ENCODE results near the gene MPP2.

Gene MPP2

GRCh38 chr17:43881181-43881580 lies 26.2 kb downstream of the MPP2 start:
- Histone ChIP-seq H3K9ac (ENCODE audit: low read length) (no peak overlapping the region), H3K79me2 (ENCODE audit: low read length) (no peaks in the 10 kb centered on the region), H4K20me1 (ENCODE audit: insufficient read depth, low read length) (no peaks in the 10 kb centered on the region), H3K36me3 (replicated peaks; ENCODE audit: low read depth, low read length) (no peaks in the 10 kb centered on the region), H2AFZ (ENCODE audit: low read depth, low read length) (no peak overlapping the region), H3K27ac (ENCODE audit: low read length) (no peak overlapping the region), H3K4me3 (ENCODE audit: low read length) (no peak overlapping the region), H3K4me1 (ENCODE audit: low read length) (no peaks in the 10 kb centered on the region), H3K27me3 (ENCODE audit: low read depth, low read length) (peaks cover 16% of the 10 kb centered on the region), H3K9me3 (ENCODE audit: insufficient read depth, low read length) (no peaks in the 10 kb centered on the region), H3K4me2 (ENCODE audit: low read length) (no peak overlapping the region)
- TF ChIP-seq EZH2phosphoT487 (IDR thresholded peaks at IDR 0.05; ENCODE audit: low read depth), result no peak
- no peak for TF ChIP-seq CTCF (IDR thresholded peaks at IDR 0.05; ENCODE audit: low read depth, low read length)

- TF ChIP-seq EZH2phosphoT487 (IDR thresholded peaks at IDR 0.05; ENCODE audit: low read depth) (no peak), CTCF (IDR thresholded peaks at IDR 0.05; ENCODE audit: low read depth, low read length) (peak; percentile 74)
- H3K4me2 ChIP-seq (ENCODE audit: low read length), result no peak overlapping the region
- H3K79me2 ChIP-seq (ENCODE audit: low read length), result no peaks in the 10 kb centered on the region
- H2AFZ ChIP-seq (ENCODE audit: low read depth, low read length), result no peak overlapping the region
- H3K36me3 ChIP-seq (replicated peaks; ENCODE audit: low read depth, low read length), result no peaks in the 10 kb centered on the region
- no peak overlapping the region for H3K9ac ChIP-seq (ENCODE audit: low read length)
- peaks cover 13% of the 10 kb centered on the region for H3K27me3 ChIP-seq (ENCODE audit: low read depth, low read length)
- H3K4me3 ChIP-seq (ENCODE audit: low read length), result no peak overlapping the region
- H3K9me3 ChIP-seq (ENCODE audit: insufficient read depth, low read length), result no peaks in the 10 kb centered on the region
- H3K4me1 ChIP-seq (ENCODE audit: low read length), result no peaks in the 10 kb centered on the region
- no peaks in the 10 kb centered on the region for H4K20me1 ChIP-seq (ENCODE audit: insufficient read depth, low read length)
- H3K27ac ChIP-seq (ENCODE audit: low read length), result no peak overlapping the region
Measured at GRCh38 chr17:43880420-43880991, 26.8 kb downstream of the MPP2 start.

GRCh38 chr17:43879723-43880419 lies 27.5 kb downstream of the MPP2 start:
- Histone ChIP-seq H2AFZ (ENCODE audit: low read depth, low read length) (no peak overlapping the region), H3K36me3 (replicated peaks; ENCODE audit: low read depth, low read length) (no peaks in the 10 kb centered on the region), H3K4me1 (ENCODE audit: low read length) (no peaks in the 10 kb centered on the region), H3K27me3 (ENCODE audit: low read depth, low read length) (peaks cover 11% of the 10 kb centered on the region), H3K4me3 (ENCODE audit: low read length) (no peak overlapping the region), H3K4me2 (ENCODE audit: low read length) (no peak overlapping the region), H3K9me3 (ENCODE audit: insufficient read depth, low read length) (no peaks in the 10 kb centered on the region), H3K9ac (ENCODE audit: low read length) (no peak overlapping the region), H3K79me2 (ENCODE audit: low read length) (no peaks in the 10 kb centered on the region), H4K20me1 (ENCODE audit: insufficient read depth, low read length) (no peaks in the 10 kb centered on the region), H3K27ac (ENCODE audit: low read length) (no peak overlapping the region)
- TF ChIP-seq CTCF (IDR thresholded peaks at IDR 0.05; ENCODE audit: low read depth, low read length), result no peak
- no peak for TF ChIP-seq EZH2phosphoT487 (IDR thresholded peaks at IDR 0.05; ENCODE audit: low read depth)

- Histone ChIP-seq H3K4me1 (ENCODE audit: low read length) (no peaks in the 10 kb centered on the region), H3K79me2 (ENCODE audit: low read length) (no peaks in the 10 kb centered on the region), H4K20me1 (ENCODE audit: insufficient read depth, low read length) (no peaks in the 10 kb centered on the region), H3K9ac (ENCODE audit: low read length) (no peak overlapping the region), H3K27ac (ENCODE audit: low read length) (no peak overlapping the region), H2AFZ (ENCODE audit: low read depth, low read length) (peak overlapping the region; percentile 58; the same call in 1 of the 2 replicates), H3K9me3 (ENCODE audit: insufficient read depth, low read length) (no peaks in the 10 kb centered on the region), H3K27me3 (ENCODE audit: low read depth, low read length) (peaks cover 11% of the 10 kb centered on the region), H3K36me3 (replicated peaks; ENCODE audit: low read depth, low read length) (no peaks in the 10 kb centered on the region), H3K4me3 (ENCODE audit: low read length) (no peak overlapping the region), H3K4me2 (ENCODE audit: low read length) (peak overlapping the region; percentile 17; the same call in 1 of the 2 replicates)
- peak; percentile 79 for TF ChIP-seq CTCF (IDR thresholded peaks at IDR 0.05; ENCODE audit: low read depth, low read length)
- TF ChIP-seq EZH2phosphoT487 (IDR thresholded peaks at IDR 0.05; ENCODE audit: low read depth), result no peak
Measured at GRCh38 chr17:43878260-43879175, 28.8 kb downstream of the MPP2 start.

Measured in OCI-LY3 (cell line).